Measurements from ENCODE around the gene DBT. TPM values are rescaled to one million over a fixed set of nuclear protein-coding genes. Genes with fewer than 3 reads are reported as not detected.

Gene DBT
- total RNA-seq, 6 donors from 2014 or later, result 4.4 to 17.1 (median 9.8) TPM

DNA sequence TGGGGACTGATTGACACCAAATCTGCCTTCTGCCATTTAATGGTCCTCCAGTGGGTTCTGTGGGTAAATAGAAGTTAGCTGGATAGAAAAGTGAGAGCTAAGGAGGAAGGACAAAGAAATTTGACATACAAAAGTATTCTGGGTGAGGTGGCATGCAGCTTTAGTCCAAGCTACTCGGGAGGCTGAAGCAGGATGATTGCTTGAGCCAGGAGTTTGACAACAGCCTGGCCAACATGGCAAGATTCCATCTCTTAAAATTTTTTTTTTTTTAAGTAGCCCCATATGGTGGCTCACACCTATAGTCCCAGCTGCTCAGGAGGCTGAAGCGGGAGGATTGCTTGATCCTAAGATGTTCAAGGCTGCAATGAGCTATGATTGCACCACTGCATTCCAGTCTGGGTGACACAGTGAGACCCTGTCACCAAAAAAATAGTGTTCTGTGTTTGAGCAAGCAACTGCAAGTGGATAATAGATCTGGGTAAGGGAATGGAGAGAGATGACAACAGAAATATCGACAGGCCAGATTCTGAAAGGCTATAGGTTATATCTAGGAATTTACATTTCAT, 29.8 kb upstream of the DBT start:
- H3K27ac ChIP-seq, result no peak overlapping the region
- H3K9me3 ChIP-seq, result no peaks in the 10 kb centered on the region
- TF ChIP-seq POLR2AphosphoS5 (IDR thresholded peaks at IDR 0.05) (no peak), EP300 (IDR thresholded peaks at IDR 0.05) (no peak), POLR2A (IDR thresholded peaks at IDR 0.05) (no peak)
- TF ChIP-seq, protein P1, sequence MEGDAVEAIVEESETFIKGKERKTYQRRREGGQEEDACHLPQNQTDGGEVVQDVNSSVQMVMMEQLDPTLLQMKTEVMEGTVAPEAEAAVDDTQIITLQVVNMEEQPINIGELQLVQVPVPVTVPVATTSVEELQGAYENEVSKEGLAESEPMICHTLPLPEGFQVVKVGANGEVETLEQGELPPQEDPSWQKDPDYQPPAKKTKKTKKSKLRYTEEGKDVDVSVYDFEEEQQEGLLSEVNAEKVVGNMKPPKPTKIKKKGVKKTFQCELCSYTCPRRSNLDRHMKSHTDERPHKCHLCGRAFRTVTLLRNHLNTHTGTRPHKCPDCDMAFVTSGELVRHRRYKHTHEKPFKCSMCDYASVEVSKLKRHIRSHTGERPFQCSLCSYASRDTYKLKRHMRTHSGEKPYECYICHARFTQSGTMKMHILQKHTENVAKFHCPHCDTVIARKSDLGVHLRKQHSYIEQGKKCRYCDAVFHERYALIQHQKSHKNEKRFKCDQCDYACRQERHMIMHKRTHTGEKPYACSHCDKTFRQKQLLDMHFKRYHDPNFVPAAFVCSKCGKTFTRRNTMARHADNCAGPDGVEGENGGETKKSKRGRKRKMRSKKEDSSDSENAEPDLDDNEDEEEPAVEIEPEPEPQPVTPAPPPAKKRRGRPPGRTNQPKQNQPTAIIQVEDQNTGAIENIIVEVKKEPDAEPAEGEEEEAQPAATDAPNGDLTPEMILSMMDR (IDR thresholded peaks at IDR 0.05), result no peak
- no peak for ATAC-seq (ENCODE audit: low FRiP score in 2 of 2)
- peaks cover 6 to 95% (median 59%) of the 10 kb centered on the region in 4 donors for H3K36me3 ChIP-seq
- no peaks in the 10 kb centered on the region for H3K27me3 ChIP-seq
- H3K4me3 ChIP-seq, result no peak overlapping the region
- no peak for DNase-seq
- 91% methylated on average over 3 of the region's 3 CpGs for WGBS, 2 donors
- H3K4me1 ChIP-seq, result no peaks in the 10 kb centered on the region

DNA sequence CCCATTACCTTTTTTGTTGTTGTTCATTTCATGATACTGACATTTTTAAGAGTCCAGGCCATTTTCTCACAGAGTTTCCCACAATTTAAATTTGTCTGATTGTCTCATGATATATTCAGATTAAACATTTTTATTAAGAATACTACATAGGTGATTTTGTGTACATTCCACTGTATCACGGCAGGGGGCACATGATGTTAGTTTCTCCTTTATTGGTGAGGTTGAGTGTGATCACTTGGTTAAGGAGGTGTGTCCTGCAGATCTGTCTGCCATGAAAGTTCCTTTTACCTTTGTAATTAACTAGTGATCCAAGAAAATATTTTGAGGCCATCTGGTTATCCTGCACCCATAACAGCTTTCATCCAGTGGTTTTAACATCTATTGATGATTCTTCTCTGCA, 28.2 kb upstream of the DBT start:
- ATAC-seq (ENCODE audit: low FRiP score in 2 of 2), result no peak
- TF ChIP-seq, protein P1 (IDR thresholded peaks at IDR 0.05), result no peak
- TF ChIP-seq EP300 (IDR thresholded peaks at IDR 0.05), result no peak
- no peak for TF ChIP-seq POLR2AphosphoS5 (IDR thresholded peaks at IDR 0.05)
- no peak for TF ChIP-seq POLR2A (IDR thresholded peaks at IDR 0.05)
- WGBS, 2 donors, result 67 to 77% methylated on average over 1 of the region's 1 CpG
- Histone ChIP-seq H3K9me3 (no peaks in the 10 kb centered on the region), H3K27ac (no peak overlapping the region), H3K36me3 (peaks cover 6 to 99% (median 63%) of the 10 kb centered on the region in 4 donors), H3K4me1 (no peaks in the 10 kb centered on the region), H3K4me3 (no peak overlapping the region), H3K27me3 (no peaks in the 10 kb centered on the region)
- no peak for DNase-seq

DNA sequence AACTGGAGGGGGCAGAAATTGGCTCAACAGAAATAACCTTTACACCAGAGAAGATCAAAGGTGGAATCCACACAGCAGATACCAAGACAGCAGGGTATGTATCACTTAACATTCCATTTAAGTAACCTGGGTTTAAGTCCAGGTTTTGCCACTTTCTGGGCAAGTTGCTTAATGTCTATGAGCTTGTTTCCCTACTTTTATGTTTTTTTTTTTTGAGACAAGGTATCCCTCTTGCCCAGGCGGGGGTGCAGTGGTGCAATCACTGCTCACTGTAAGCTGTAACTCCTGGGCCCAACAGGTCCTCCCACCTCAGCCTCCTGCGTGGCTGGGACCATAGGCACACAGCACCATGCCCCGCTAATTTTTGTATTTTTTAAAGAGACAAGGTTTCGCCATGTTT, 18.6 kb upstream of the DBT start:
- peaks cover 5 to 55% (median 31%) of the 10 kb centered on the region in 4 donors for H3K36me3 ChIP-seq
- DNase-seq (no peak), ATAC-seq (ENCODE audit: low FRiP score in 2 of 2) (no peak)
- no peak overlapping the region for H3K4me3 ChIP-seq
- WGBS, 2 donors, result 98 to 100% methylated on average over 4 of the region's 4 CpGs
- H3K27ac ChIP-seq, result no peak overlapping the region
- TF ChIP-seq POLR2A (IDR thresholded peaks at IDR 0.05), result no peak
- no peak for TF ChIP-seq POLR2AphosphoS5 (IDR thresholded peaks at IDR 0.05)
- TF ChIP-seq, protein P1 (IDR thresholded peaks at IDR 0.05), result no peak
- TF ChIP-seq EP300 (IDR thresholded peaks at IDR 0.05), result no peak
- peaks cover 14 to 42% (median 30%) of the 10 kb centered on the region in 4 donors for H3K4me1 ChIP-seq
- H3K27me3 ChIP-seq, result no peaks in the 10 kb centered on the region
- H3K9me3 ChIP-seq, result no peaks in the 10 kb centered on the region

DNA sequence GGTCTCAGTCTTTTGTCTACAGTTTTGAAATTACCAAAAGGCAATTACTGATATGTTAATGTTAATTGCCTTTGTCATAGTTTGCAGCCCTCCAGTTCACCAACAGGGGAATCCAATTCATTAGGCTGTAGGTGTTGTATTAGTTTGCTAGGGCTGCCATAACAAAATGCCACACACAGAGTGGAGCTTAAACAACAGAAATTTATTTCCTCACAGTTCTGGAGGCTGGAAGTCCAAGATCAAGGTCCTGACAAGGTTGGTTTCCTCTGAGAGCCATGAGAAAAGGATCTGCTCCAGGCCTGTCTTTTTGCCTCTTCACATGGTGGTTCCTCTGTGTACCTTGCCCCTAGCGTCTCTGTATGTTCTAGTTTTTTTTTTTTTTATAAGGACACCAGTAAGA, 17.6 kb upstream of the DBT start:
- no peak for ATAC-seq (ENCODE audit: low FRiP score in 2 of 2)

More for the DNA sequence above, 17.6 kb upstream of the DBT start:
- H3K36me3 ChIP-seq, result peaks cover 5 to 46% (median 28%) of the 10 kb centered on the region in 4 donors
- WGBS, 2 donors, result 93 to 100% methylated on average over 1 of the region's 1 CpG
- DNase-seq, result no peak
- no peaks in the 10 kb centered on the region for H3K27me3 ChIP-seq
- H3K9me3 ChIP-seq, result no peaks in the 10 kb centered on the region
- no peak for TF ChIP-seq EP300 (IDR thresholded peaks at IDR 0.05)
- TF ChIP-seq, protein P1 (IDR thresholded peaks at IDR 0.05), result no peak
- TF ChIP-seq POLR2A (IDR thresholded peaks at IDR 0.05), result no peak
- peaks cover 14 to 42% (median 30%) of the 10 kb centered on the region in 4 donors for H3K4me1 ChIP-seq
- peak overlapping the region in 2 of 4 donors; percentile 90 to 93 for H3K27ac ChIP-seq
- H3K4me3 ChIP-seq, result peak overlapping the region in 3 of 4 donors; percentile 72 to 94 (median 83)
